HEK293 (cell line): ENCODE measurements around the gene PDE3A.

ENCODE experiments used
- KLF1 ChIP-seq: fragments of 450-650 bp; formaldehyde crosslinking; IDR thresholded peaks from 2 replicates; pipeline ENCODE4 v1.5.1; 2016; ENCODE audit warnings: missing biosample characterization, missing genetic modification characterization
- SETDB1 ChIP-seq: IDR thresholded peaks from one replicate; pipeline ENCODE4 v1.6.1; 2017; ENCODE audit warnings: mild to moderate bottlenecking, low read length, moderate library complexity, mixed read lengths; ENCODE audit not compliant: insufficient read length
- ZNF274 ChIP-seq, 2 experiments: fragments of 200-500 bp in 1 of 2; fragments of 450-650 bp in 1 of 2; sonication (Bioruptor generic) in 1 of 2; formaldehyde crosslinking in 1 of 2; IDR thresholded peaks; 2 replicates each; pipeline versions ENCODE4 v1.5.1 to v1.6.1; 2014 to 2016; ENCODE audit warnings: borderline replicate concordance in 1 of 2, inconsistent platforms in 1 of 2, low read length in 1 of 2, missing biosample characterization in 1 of 2, missing genetic modification characterization in 1 of 2
- ZNF629 ChIP-seq: fragments of 450-650 bp; formaldehyde crosslinking; IDR thresholded peaks from 2 replicates; pipeline ENCODE4 v1.5.1; 2017; ENCODE audit warnings: missing biosample characterization, missing genetic modification characterization
- ZNF785 ChIP-seq: fragments of 450-650 bp; formaldehyde crosslinking; IDR thresholded peaks from 2 replicates; pipeline ENCODE4 v1.5.1; 2016; ENCODE audit warnings: missing biosample characterization, missing genetic modification characterization
- TF ChIP-seq, protein P1 (sequence below): fragments of 450-650 bp; formaldehyde crosslinking; IDR thresholded peaks from 2 replicates; pipeline ENCODE4 v1.5.1; 2016; ENCODE audit warnings: missing biosample characterization, missing genetic modification characterization

DNA sequence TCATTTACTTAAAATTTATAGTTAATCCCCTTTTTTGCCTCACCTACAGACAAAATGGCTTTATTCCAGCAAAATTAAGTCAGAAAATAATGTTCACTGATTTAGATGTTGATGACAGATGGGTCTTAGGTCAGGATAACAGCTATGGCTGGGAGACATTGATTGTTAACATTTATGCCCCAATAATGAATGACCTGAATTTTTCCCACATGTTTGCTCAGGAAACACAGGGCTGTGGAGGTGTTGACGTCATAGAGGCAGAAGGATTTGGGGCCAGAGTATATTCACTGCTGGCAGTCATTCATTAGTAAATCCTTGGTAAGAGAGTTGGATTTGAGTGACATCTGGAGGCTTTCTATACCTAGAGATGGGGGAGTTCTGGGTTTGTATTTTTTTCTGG, 121.3 kb downstream of the PDE3A start:
- TF ChIP-seq SETDB1 (no peak), ZNF274 (IDR thresholded peaks at IDR 0.05; ENCODE audit: low read length) (no peak), ZNF274 (tag by site-specific recombination; IDR thresholded peaks at IDR 0.05; ENCODE audit: borderline replicate concordance) (no peak), KLF1 (tag by site-specific recombination) (no peak), ZNF629 (tag by site-specific recombination) (no peak), ZNF785 (tag by site-specific recombination) (no peak)
- TF ChIP-seq, protein P1, sequence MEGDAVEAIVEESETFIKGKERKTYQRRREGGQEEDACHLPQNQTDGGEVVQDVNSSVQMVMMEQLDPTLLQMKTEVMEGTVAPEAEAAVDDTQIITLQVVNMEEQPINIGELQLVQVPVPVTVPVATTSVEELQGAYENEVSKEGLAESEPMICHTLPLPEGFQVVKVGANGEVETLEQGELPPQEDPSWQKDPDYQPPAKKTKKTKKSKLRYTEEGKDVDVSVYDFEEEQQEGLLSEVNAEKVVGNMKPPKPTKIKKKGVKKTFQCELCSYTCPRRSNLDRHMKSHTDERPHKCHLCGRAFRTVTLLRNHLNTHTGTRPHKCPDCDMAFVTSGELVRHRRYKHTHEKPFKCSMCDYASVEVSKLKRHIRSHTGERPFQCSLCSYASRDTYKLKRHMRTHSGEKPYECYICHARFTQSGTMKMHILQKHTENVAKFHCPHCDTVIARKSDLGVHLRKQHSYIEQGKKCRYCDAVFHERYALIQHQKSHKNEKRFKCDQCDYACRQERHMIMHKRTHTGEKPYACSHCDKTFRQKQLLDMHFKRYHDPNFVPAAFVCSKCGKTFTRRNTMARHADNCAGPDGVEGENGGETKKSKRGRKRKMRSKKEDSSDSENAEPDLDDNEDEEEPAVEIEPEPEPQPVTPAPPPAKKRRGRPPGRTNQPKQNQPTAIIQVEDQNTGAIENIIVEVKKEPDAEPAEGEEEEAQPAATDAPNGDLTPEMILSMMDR (tag by site-specific recombination): no peak
